Smooth muscle cell (in vitro differentiated cells): Measurements from ENCODE around the gene NTPCR. TPM values are rescaled to one million over a fixed set of nuclear protein-coding genes. Genes with fewer than 3 reads are reported as not detected.

Experiments
- DNase-seq: peaks from one replicate; lab custom pipeline; 2025; ENCODE audit not compliant: unreplicated experiment; lab: John Stamatoyannopoulos, UW
- H2AFZ ChIP-seq: fragments of 200-600 bp; sonication (generic); 2 replicates; pipeline ENCODE4 v1.6.0; 2016; ENCODE audit warnings: antibody characterized with exemption, low read depth, mild to moderate bottlenecking
- H3F3A ChIP-seq: fragments of 200-600 bp; sonication (generic); 2 replicates; pipeline ENCODE4 v1.6.0; 2017; ENCODE audit warnings: antibody characterized with exemption, low read depth
- H3K27ac ChIP-seq: fragments of 200-600 bp; sonication (generic); 2 replicates; pipeline ENCODE4 v1.5.1; 2016; ENCODE audit warnings: low read depth, mild to moderate bottlenecking
- H3K27me3 ChIP-seq: fragments of 200-600 bp; sonication (generic); 2 replicates; pipeline ENCODE4 v1.6.1; 2016; ENCODE audit warnings: low read depth, mild to moderate bottlenecking
- H3K36me3 ChIP-seq: fragments of 200-600 bp; sonication (generic); 2 replicates; pipeline ENCODE4 v1.5.1; 2016; ENCODE audit warnings: low read depth
- H3K4me1 ChIP-seq: fragments of 200-600 bp; sonication (generic); 2 replicates; pipeline ENCODE4 v1.5.1; 2016; ENCODE audit warnings: low read depth
- H3K4me2 ChIP-seq: fragments of 200-600 bp; sonication (generic); 2 replicates; pipeline ENCODE4 v1.6.0; 2016; ENCODE audit warnings: mild to moderate bottlenecking
- H3K4me3 ChIP-seq: fragments of 200-600 bp; sonication (generic); 2 replicates; pipeline ENCODE4 v1.5.1; 2016; ENCODE audit warnings: mild to moderate bottlenecking
- H3K79me2 ChIP-seq: fragments of 200-600 bp; sonication (generic); 2 replicates; pipeline ENCODE4 v1.6.0; 2016; ENCODE audit warnings: low read depth, mild to moderate bottlenecking
- H3K9ac ChIP-seq: fragments of 200-600 bp; sonication (generic); 2 replicates; pipeline ENCODE4 v1.6.0; 2016; ENCODE audit warnings: low read depth
- H3K9me3 ChIP-seq: fragments of 200-600 bp; sonication (generic); replicated peaks from 2 replicates; pipeline ENCODE4 v1.5.1; 2016; ENCODE audit warnings: low read depth
- H4K20me1 ChIP-seq: fragments of 200-600 bp; sonication (generic); 2 replicates; pipeline ENCODE4 v1.6.0; 2016; ENCODE audit warnings: low read depth
- CTCF ChIP-seq: fragments of 200-600 bp; sonication (generic); IDR thresholded peaks from 2 replicates; pipeline ENCODE4 v1.5.1; 2017; ENCODE audit warnings: borderline replicate concordance, mild to moderate bottlenecking, antibody characterized with exemption; ENCODE audit not compliant: insufficient read depth, poor library complexity, severe bottlenecking
- WGBS: methylation state at CpG from one replicate; pipeline ENCODE4 v1.1.7; 2016; ENCODE audit warnings: low lambda C conversion rate; 5-methylcytosine and 5-hydroxymethylcytosine counted together
- polyA plus RNA-seq: library from polyadenylated mRNA; unstranded; fragments of >200 nt; fragmentation: Nextera tagmentation; extraction: Ambion mirVana; gene quantifications from 2 replicates; pipeline ENCODE4 v1.2.1, GENCODE V29; 2016
- total RNA-seq: library from RNA; depleted of rRNA; stranded (reverse); fragments of >200 nt; gene quantifications from 2 replicates; pipeline ENCODE4 v1.2.3, GENCODE V29; 2014

Gene NTPCR
- total and polyA plus RNA-seq, 2 experiments from 2014 or later, result 39.2 to 54.3 TPM

GRCh38 chr1:232932486-232933425 is 17.7 kb upstream of the NTPCR start:
- 98% methylated on average over 3 of the region's 3 CpGs for WGBS
- TF ChIP-seq CTCF, result no peak
- Histone ChIP-seq H4K20me1 (no peaks in the 10 kb centered on the region), H3K9me3 (no peaks in the 10 kb centered on the region), H3K4me1 (no peaks in the 10 kb centered on the region), H3K4me2 (no peak overlapping the region), H3K4me3 (no peak overlapping the region), H3K36me3 (no peaks in the 10 kb centered on the region), H3K9ac (no peak overlapping the region), H3K27ac (no peak overlapping the region), H3F3A (no peaks in the 10 kb centered on the region), H3K79me2 (no peaks in the 10 kb centered on the region), H2AFZ (no peak overlapping the region), H3K27me3 (no peaks in the 10 kb centered on the region)
- DNase-seq, result no peak

GRCh38 chr1:232936941-232937340 is 13.5 kb upstream of the NTPCR start:
- 92% methylated on average over 6 of the region's 6 CpGs for WGBS

DNA sequence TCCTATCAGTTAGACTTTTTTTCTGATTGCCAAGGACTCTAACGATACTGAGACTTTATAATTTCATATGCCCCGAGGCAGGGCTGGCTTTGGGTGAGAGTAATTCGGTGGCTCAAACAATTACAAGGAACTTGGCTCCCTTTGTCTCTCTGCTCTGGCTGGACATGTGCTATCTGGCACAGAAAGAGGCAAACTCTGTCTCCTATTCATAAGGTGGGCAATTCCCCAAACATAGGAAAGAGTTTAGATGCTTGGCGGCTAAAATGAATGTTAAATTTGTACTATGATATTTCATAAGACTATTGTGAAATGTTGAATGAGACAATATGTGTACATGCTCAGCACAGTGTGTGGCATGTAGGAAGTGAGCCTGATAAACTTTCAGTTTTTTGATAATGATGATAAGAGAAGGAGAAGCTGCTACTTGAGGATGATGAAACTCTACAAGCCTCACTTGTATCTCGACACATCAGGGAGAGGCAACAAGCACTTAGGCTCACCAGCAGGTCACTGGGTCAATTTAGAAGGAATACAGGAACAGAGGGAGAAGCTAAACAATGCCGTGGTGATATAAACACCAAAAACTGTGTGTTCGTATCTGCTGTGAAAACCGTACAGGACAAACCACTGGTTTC is 12.6 kb upstream of the NTPCR start:
- H3K9me3 ChIP-seq, result no peaks in the 10 kb centered on the region
- H3K4me2 ChIP-seq, result no peak overlapping the region
- TF ChIP-seq CTCF, result no peak
- no peaks in the 10 kb centered on the region for H4K20me1 ChIP-seq
- 88% methylated on average over 8 of the region's 8 CpGs for WGBS
- H3K4me3 ChIP-seq, result no peak overlapping the region
- no peaks in the 10 kb centered on the region for H3K27me3 ChIP-seq
- DNase-seq, result no peak
- no peak overlapping the region for H2AFZ ChIP-seq
- no peak overlapping the region for H3K27ac ChIP-seq
- H3K4me1 ChIP-seq, result no peaks in the 10 kb centered on the region
- no peaks in the 10 kb centered on the region for H3K79me2 ChIP-seq
- H3F3A ChIP-seq, result no peaks in the 10 kb centered on the region
- H3K36me3 ChIP-seq, result no peaks in the 10 kb centered on the region
- no peak overlapping the region for H3K9ac ChIP-seq

More at GRCh38 chr1:232936941-232937340, 13.5 kb upstream of the NTPCR start:
- H3K4me1 ChIP-seq, result no peaks in the 10 kb centered on the region
- no peak overlapping the region for H3K4me2 ChIP-seq
- no peak overlapping the region for H3K9ac ChIP-seq
- TF ChIP-seq CTCF, result no peak
- no peaks in the 10 kb centered on the region for H3F3A ChIP-seq
- no peaks in the 10 kb centered on the region for H3K36me3 ChIP-seq
- no peak overlapping the region for H3K4me3 ChIP-seq
- H3K79me2 ChIP-seq, result no peaks in the 10 kb centered on the region
- no peaks in the 10 kb centered on the region for H3K27me3 ChIP-seq
- no peaks in the 10 kb centered on the region for H4K20me1 ChIP-seq
- no peak for DNase-seq
- H2AFZ ChIP-seq, result no peak overlapping the region
- H3K27ac ChIP-seq, result no peak overlapping the region
- no peaks in the 10 kb centered on the region for H3K9me3 ChIP-seq
